Ishikawa (cell line): ENCODE data around the gene CACNA2D2.

Experiments
- CEBPB ChIP-seq: IDR thresholded peaks from 2 replicates; pipeline ENCODE4 v1.6.1; 2012
- CREB1 ChIP-seq: IDR thresholded peaks from 2 replicates; pipeline ENCODE4 v1.6.1; 2012; ENCODE audit warnings: low read depth
- EGR1 ChIP-seq: IDR thresholded peaks from 2 replicates; pipeline ENCODE4 v1.6.1; 2012
- EP300 ChIP-seq: IDR thresholded peaks from 2 replicates; pipeline ENCODE4 v1.6.1; 2012; ENCODE audit warnings: borderline replicate concordance
- FOXM1 ChIP-seq: IDR thresholded peaks from 2 replicates; pipeline ENCODE4 v1.6.1; 2012; ENCODE audit warnings: low read depth, borderline replicate concordance
- NFIC ChIP-seq: IDR thresholded peaks from 2 replicates; pipeline ENCODE4 v1.6.1; 2012
- RAD21 ChIP-seq: IDR thresholded peaks from 2 replicates; pipeline ENCODE4 v1.6.1; 2012; ENCODE audit warnings: low read depth
- REST ChIP-seq: IDR thresholded peaks from 2 replicates; pipeline ENCODE4 v1.6.1; 2012; ENCODE audit warnings: low read depth, mild to moderate bottlenecking
- TAF1 ChIP-seq: IDR thresholded peaks from 2 replicates; pipeline ENCODE4 v1.6.1; 2012; ENCODE audit warnings: low read depth, mild to moderate bottlenecking
- TCF12 ChIP-seq: IDR thresholded peaks from 2 replicates; pipeline ENCODE4 v1.6.1; 2012; ENCODE audit warnings: low read depth
- TEAD4 ChIP-seq: IDR thresholded peaks from 2 replicates; pipeline ENCODE4 v1.6.1; 2012
- YY1 ChIP-seq: IDR thresholded peaks from 2 replicates; pipeline ENCODE4 v1.6.1; 2012; ENCODE audit warnings: low read depth
- ZBTB7A ChIP-seq: IDR thresholded peaks from 2 replicates; pipeline ENCODE4 v1.6.1; 2012; ENCODE audit warnings: low read depth
- TF ChIP-seq, protein P1 (sequence below): IDR thresholded peaks from 2 replicates; pipeline ENCODE4 v1.6.1; 2012
- TF ChIP-seq, protein P2 (sequence below): IDR thresholded peaks from 2 replicates; pipeline ENCODE4 v1.6.1; 2012

Gene CACNA2D2

GRCh38 chr3:50436114-50436674 lies 67.2 kb downstream of the CACNA2D2 start:
- TF ChIP-seq RAD21 (peak; percentile 89), FOXM1 (no peak)

DNA sequence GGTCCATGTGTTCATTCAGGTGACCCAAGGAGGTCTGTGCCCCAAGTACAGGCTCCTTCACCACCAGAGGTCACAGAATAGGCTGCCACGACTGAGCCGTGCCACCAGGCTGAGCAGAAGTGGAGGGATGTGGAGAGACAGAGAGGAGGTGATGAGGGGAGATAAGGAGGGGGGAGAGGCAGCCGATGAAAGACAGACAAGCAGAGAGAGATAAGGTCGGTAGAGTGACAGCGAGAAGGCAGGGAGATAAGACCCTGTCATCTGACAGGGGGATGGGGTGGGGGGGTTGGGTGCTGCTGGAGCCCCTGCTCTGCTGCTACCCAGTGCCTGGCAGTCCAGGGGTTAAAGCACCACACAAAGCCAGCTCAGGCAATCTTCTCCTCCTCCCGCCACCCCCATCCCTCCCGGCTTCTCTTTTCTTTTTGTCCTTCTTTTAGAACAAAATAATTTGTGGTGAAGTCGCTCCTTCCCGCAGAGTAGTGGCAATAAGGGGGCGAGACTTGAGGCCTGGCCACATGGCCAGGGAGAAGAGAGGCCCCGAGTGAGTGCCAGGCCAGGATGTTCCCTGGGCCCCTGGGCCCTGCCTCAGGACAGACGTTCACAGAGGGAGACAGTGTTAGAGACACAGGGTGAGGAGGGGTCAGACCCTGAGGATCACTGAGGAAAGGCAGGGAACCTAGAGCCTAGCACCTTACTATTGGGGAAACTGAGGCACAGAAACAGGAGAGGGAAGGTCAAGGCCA lies 67.9 kb downstream of the CACNA2D2 start:
- TF ChIP-seq FOXM1, result no peak
- TF ChIP-seq CREB1, result no peak
- TF ChIP-seq, protein P1, sequence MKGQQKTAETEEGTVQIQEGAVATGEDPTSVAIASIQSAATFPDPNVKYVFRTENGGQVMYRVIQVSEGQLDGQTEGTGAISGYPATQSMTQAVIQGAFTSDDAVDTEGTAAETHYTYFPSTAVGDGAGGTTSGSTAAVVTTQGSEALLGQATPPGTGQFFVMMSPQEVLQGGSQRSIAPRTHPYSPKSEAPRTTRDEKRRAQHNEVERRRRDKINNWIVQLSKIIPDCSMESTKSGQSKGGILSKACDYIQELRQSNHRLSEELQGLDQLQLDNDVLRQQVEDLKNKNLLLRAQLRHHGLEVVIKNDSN, result no peak
- no peak for TF ChIP-seq CEBPB
- no peak for TF ChIP-seq NFIC
- TF ChIP-seq, protein P2, sequence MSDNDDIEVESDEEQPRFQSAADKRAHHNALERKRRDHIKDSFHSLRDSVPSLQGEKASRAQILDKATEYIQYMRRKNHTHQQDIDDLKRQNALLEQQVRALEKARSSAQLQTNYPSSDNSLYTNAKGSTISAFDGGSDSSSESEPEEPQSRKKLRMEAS, result no peak
- no peak for TF ChIP-seq YY1
- no peak for TF ChIP-seq TCF12
- TF ChIP-seq EP300, result no peak
- no peak for TF ChIP-seq TAF1
- no peak for TF ChIP-seq RAD21
- TF ChIP-seq TEAD4, result no peak
- TF ChIP-seq EGR1, result no peak
- TF ChIP-seq REST, result no peak

DNA sequence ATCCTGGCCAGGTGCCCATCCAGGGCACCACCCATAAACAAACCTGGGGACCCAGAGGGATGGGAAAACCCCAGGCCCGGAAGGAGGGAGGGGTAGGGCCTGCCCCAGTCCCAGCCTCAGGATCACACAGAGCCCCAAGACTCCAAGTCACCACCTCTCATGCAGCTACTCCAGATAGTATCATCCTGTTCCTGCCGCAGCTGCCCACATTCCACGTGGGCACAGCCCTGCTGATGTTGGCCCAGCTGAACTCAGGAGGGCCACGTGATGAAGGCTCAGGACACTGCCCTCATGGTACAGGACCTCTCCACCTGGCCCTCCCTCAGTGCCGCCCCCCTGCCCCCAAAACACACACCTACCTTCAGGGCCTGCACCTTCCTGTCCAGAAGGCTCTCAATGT lies 69.5 kb downstream of the CACNA2D2 start:
- TF ChIP-seq, protein P1, result peak; percentile 48; the same call in 1 of the 2 replicates
- TF ChIP-seq ZBTB7A (no peak), TCF12 (no peak), EP300 (no peak)

- no peak for TF ChIP-seq RAD21
- no peak for TF ChIP-seq FOXM1
- TF ChIP-seq TCF12, result no peak
- no peak for TF ChIP-seq EGR1
- no peak for TF ChIP-seq ZBTB7A
- TF ChIP-seq, protein P2, result no peak
These were observed 72.4 kb downstream of the CACNA2D2 start for GRCh38 chr3:50430950-50431435.

DNA sequence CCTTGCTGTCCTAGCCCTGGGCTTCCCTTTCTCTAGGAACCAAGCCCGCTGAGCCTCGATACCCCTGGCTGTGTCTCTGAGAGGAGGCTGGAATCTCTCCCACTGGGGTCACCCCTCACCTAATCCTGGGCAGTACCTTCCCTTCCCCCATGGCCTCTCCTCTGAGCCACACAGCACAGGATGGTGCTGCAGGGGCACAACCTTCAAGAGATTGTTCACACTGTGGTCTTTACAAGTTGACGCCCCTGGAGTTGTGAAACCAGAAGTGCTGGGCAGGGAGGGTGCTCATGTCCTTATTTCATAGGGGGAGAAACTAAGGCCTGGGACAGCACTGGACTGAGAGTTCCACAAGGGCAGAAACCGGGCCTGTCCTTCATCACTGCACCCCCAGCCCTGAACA lies 73.2 kb downstream of the CACNA2D2 start:
- no peak for TF ChIP-seq RAD21
- no peak for TF ChIP-seq YY1
- TF ChIP-seq, protein P2, result no peak
- TF ChIP-seq NFIC, result no peak
- no peak for TF ChIP-seq REST
- no peak for TF ChIP-seq FOXM1
- no peak for TF ChIP-seq EGR1
- no peak for TF ChIP-seq TCF12
- no peak for TF ChIP-seq EP300
- no peak for TF ChIP-seq CREB1
- TF ChIP-seq, protein P1, result no peak
- no peak for TF ChIP-seq TAF1
